ENCODE data around the gene SPEF1.

Gene SPEF1

GRCh38 chr20:3753501-3754275 is 27.6 kb downstream of the SPEF1 start:
- H3K27me3 ChIP-seq (ENCODE audit: insufficient read depth, low read depth) = no peaks in the 10 kb centered on the region
- H3K4me3 ChIP-seq (IDR thresholded peaks at IDR 0.05; ENCODE audit: insufficient read depth, low read depth, low read length) = no peak overlapping the region
- H3K36me3 ChIP-seq (ENCODE audit: insufficient read depth) = no peaks in the 10 kb centered on the region
- H3K9ac ChIP-seq = no peak overlapping the region
- H3K27ac ChIP-seq = no peak overlapping the region
- H3K79me2 ChIP-seq (ENCODE audit: insufficient read depth, low read depth) = no peaks in the 10 kb centered on the region
- TF ChIP-seq, protein P1, sequence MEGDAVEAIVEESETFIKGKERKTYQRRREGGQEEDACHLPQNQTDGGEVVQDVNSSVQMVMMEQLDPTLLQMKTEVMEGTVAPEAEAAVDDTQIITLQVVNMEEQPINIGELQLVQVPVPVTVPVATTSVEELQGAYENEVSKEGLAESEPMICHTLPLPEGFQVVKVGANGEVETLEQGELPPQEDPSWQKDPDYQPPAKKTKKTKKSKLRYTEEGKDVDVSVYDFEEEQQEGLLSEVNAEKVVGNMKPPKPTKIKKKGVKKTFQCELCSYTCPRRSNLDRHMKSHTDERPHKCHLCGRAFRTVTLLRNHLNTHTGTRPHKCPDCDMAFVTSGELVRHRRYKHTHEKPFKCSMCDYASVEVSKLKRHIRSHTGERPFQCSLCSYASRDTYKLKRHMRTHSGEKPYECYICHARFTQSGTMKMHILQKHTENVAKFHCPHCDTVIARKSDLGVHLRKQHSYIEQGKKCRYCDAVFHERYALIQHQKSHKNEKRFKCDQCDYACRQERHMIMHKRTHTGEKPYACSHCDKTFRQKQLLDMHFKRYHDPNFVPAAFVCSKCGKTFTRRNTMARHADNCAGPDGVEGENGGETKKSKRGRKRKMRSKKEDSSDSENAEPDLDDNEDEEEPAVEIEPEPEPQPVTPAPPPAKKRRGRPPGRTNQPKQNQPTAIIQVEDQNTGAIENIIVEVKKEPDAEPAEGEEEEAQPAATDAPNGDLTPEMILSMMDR (conservative IDR thresholded peaks at IDR 0.05; ENCODE audit: low read depth, low read length) = no peak
- no peaks in the 10 kb centered on the region for H4K20me1 ChIP-seq (ENCODE audit: insufficient read depth)
- no peaks in the 10 kb centered on the region for H3K4me1 ChIP-seq (ENCODE audit: low read depth, poor library complexity, severe bottlenecking)
- no peak overlapping the region for H3K4me2 ChIP-seq
- H2AFZ ChIP-seq (ENCODE audit: low read depth) = no peak overlapping the region

- no peaks in the 10 kb centered on the region for H3K27me3 ChIP-seq (ENCODE audit: insufficient read depth, low read depth)
- H4K20me1 ChIP-seq (ENCODE audit: insufficient read depth) = no peaks in the 10 kb centered on the region
- H3K4me2 ChIP-seq = no peak overlapping the region
- no peaks in the 10 kb centered on the region for H3K4me1 ChIP-seq (ENCODE audit: low read depth, poor library complexity, severe bottlenecking)
- H3K9ac ChIP-seq = no peak overlapping the region
- H3K36me3 ChIP-seq (ENCODE audit: insufficient read depth) = no peaks in the 10 kb centered on the region
- no peaks in the 10 kb centered on the region for H3K79me2 ChIP-seq (ENCODE audit: insufficient read depth, low read depth)
- H2AFZ ChIP-seq (ENCODE audit: low read depth) = no peak overlapping the region
- TF ChIP-seq, protein P1 (conservative IDR thresholded peaks at IDR 0.05; ENCODE audit: low read depth, low read length) = peak; percentile 52
- no peak overlapping the region for H3K4me3 ChIP-seq (IDR thresholded peaks at IDR 0.05; ENCODE audit: insufficient read depth, low read depth, low read length)
- H3K27ac ChIP-seq = no peak overlapping the region
These were observed 28.1 kb downstream of the SPEF1 start for GRCh38 chr20:3753098-3753497.

DNA sequence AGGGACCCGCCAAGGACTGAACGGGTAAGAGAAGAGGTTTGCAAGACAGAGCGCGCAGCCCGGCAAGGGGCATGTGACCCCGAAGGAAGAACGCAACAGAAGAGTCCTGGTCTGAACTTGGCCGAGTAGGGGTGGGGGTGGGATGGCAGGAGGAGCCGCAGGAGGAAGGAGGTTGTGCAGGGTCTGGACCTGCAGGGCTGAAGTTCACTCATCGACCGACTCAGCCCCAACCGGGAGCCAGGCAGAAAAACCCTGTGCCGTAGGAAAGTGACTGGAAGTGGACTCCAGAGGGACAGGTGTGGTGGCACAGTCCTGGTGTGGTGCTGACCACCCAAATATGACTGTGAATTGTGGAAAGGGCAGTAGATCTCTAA is 28.9 kb downstream of the SPEF1 start:
- Histone ChIP-seq H3K4me3 (IDR thresholded peaks at IDR 0.05; ENCODE audit: insufficient read depth, low read depth, low read length) (no peak overlapping the region), H3K4me2 (no peak overlapping the region), H3K9ac (no peak overlapping the region)

DNA sequence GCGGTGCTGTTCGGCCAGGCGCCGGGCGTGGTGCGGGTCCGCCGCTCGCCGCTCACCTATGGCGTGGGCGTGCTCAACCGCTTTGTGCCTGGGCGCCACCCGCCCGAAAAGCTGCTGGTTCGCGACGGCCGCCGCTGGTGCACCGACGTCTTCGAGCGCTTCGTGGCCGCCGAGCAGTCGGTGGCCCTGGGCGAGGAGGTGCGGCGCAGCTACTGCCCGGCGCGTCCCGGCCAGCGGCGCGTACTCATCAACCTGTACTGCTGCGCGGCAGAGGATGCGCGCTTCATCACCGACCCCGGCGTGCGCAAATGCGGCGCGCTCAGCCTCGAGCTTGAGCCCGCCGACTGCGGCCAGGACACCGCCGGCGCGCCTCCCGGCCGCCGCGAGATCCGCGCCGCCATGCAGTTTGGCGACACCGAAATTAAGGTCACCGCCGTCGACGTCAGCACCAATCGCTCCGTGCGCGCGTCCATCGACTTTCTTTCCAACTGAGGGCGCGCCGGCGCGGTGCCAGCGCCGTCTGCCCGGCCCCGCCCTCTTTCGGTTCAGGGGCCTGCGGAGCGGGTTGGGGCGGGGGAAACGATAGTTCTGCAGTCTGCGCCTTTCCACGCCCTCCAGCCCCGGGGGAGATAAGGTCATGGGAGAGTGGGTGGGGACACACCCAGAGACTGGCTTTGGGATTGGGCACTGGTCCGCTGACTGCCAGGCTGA is 29.4 kb downstream of the SPEF1 start:
- Histone ChIP-seq H3K9ac (no peak overlapping the region), H4K20me1 (ENCODE audit: insufficient read depth) (no peaks in the 10 kb centered on the region), H3K4me1 (ENCODE audit: low read depth, poor library complexity, severe bottlenecking) (no peaks in the 10 kb centered on the region), H3K27me3 (ENCODE audit: insufficient read depth, low read depth) (no peaks in the 10 kb centered on the region), H3K79me2 (ENCODE audit: insufficient read depth, low read depth) (no peaks in the 10 kb centered on the region), H3K36me3 (ENCODE audit: insufficient read depth) (no peaks in the 10 kb centered on the region), H2AFZ (ENCODE audit: low read depth) (no peak overlapping the region), H3K27ac (no peak overlapping the region), H3K4me3 (IDR thresholded peaks at IDR 0.05; ENCODE audit: insufficient read depth, low read depth, low read length) (no peak overlapping the region), H3K4me2 (no peak overlapping the region)
- TF ChIP-seq, protein P1 (conservative IDR thresholded peaks at IDR 0.05; ENCODE audit: low read depth, low read length) = no peak

More for the DNA sequence above, 28.9 kb downstream of the SPEF1 start:
- H3K27me3 ChIP-seq (ENCODE audit: insufficient read depth, low read depth) = no peaks in the 10 kb centered on the region
- no peaks in the 10 kb centered on the region for H4K20me1 ChIP-seq (ENCODE audit: insufficient read depth)
- no peaks in the 10 kb centered on the region for H3K36me3 ChIP-seq (ENCODE audit: insufficient read depth)
- no peaks in the 10 kb centered on the region for H3K4me1 ChIP-seq (ENCODE audit: low read depth, poor library complexity, severe bottlenecking)
- H2AFZ ChIP-seq (ENCODE audit: low read depth) = no peak overlapping the region
- TF ChIP-seq, protein P1 (conservative IDR thresholded peaks at IDR 0.05; ENCODE audit: low read depth, low read length) = no peak
- no peak overlapping the region for H3K27ac ChIP-seq
- no peaks in the 10 kb centered on the region for H3K79me2 ChIP-seq (ENCODE audit: insufficient read depth, low read depth)
